HG02938 (cell line): Measurements from ENCODE around the gene CFI.

Experiments
- ATAC-seq: cut with Tn5 transposase; IDR thresholded peaks from one replicate; pipeline ENCODE4 v1.9.1; 2021; ENCODE audit warnings: mild to moderate bottlenecking, moderate library complexity; ENCODE audit not compliant: unreplicated experiment

The CFI gene

DNA sequence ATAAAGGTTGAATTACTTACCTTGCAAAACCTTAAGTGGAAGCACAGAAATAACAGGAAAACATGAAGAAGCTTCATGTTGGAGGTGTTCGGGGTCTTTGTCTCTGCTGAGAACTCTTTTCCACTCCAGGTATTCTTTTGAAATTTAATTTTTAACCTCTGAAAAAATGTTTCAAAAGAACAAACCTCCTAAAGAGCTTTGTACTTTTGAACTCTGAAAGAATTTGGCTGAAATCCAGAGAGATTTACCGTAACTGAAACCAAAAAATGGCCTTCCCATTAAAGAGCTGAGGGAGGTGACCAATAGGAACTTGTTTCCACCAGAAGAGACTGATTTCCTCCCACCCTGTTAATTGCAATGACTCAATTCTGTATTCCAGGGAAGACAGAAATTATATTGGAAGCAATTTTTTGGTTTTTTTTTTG is at the start of gene CFI:
Gene CFI (minus strand): TSS at position 105 of the 425 bp plus-strand sequence. CDS start 28 bp downstream, at position 77.
- no peak for ATAC-seq

- no peak for ATAC-seq
Observed at GRCh38 chr4:109850601-109851000, 48.8 kb upstream of the CFI start.

DNA sequence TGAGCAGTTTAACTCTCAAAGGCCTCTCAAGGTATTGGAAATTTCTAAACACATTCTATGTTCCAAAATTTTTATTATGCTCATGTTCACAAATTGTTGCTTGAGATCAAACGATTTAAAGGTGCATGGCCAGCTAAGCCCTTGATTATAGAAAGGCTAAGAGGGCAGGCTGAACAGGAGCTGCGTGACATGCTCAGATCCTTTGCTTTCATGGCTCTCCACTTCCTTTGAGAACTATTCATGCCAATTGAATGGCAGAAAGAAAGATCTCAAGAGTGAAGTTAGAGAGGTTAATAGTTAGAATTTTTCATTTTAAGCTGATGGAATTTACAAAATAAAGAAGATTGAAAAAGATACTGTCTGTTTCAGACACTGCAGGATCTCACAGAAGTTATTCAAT is 46.7 kb upstream of the CFI start:
- no peak for ATAC-seq

DNA sequence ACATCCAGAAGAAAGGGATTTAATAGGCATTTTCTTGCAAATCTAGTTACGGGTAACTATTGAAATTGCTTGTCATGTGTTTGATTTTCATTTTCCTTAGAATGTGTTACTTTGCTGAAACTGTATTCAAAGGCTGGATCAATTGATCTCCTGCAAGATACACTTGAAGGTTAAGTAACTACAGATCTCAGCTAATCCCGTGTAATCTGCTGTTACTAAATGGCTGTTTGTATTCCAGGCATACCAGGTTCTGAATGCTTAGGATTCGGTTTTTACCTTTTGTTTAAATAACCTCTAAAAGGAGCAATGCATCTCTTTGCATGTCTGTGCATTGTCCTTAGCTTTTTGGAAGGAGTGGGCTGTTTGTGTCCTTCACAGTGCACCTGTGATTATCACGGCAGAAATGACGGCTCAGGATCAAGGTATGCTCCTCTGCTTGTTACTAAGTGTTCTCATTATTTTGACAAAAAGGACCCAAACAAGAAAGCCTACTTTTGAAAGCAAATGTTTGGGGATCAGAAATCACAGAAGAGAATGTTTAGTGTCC is 46.2 kb upstream of the CFI start, which contains the start of gene LRIT3:
Gene LRIT3 (plus strand): TSS at position 212 of the 547 bp plus-strand sequence. CDS start 95 bp downstream, at position 307.
- no peak for ATAC-seq

- ATAC-seq: no peak
Observed at GRCh38 chr4:109846395-109847098, 44.7 kb upstream of the CFI start.

DNA sequence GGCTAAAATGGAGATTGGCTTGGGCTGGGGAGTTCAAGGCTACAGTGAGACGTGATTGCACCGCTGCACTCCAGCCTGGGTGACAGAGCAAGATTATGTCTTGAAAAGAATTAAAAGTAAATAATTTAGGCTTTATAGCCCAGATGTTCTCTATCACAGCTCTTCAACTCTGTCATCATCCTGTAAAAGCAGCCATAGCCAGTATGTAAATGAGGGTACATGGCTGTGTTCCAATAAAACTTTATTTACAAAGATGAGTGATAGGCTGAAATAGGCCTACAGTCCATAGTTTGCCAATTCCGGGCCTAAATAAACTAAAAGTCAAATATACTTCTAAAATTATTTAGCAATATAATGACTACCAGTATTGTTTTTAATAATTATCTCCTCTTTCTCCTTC is 35.2 kb upstream of the CFI start:
- no peak for ATAC-seq

DNA sequence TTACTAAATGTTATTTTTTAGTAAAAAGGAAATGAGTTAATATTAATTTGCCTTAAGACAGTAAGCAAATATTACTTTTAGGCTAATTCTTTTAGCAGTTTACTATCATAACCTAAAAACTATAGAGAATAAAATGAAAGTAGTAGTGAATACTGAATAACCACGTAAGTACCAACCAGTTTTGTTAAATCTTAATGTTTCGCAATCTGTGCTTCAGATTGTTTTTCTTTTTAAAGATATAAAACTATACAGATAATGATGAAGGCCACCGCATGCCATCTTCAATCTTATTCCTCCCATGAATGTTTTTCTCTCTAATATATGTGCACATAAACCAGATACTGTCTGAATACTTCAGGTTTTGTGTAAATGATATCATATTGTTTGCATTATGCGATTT is 32.0 kb upstream of the CFI start:
- ATAC-seq: no peak

GRCh38 chr4:109827672-109828071 is 25.9 kb upstream of the CFI start, which contains the start of gene RRH:
RRH (plus strand) TSS chr4:109827972; CDS start chr4:109828028, 56 bp downstream.
- no peak for ATAC-seq

GRCh38 chr4:109826719-109827118 is 24.9 kb upstream of the CFI start:
- ATAC-seq: peak; percentile 73

DNA sequence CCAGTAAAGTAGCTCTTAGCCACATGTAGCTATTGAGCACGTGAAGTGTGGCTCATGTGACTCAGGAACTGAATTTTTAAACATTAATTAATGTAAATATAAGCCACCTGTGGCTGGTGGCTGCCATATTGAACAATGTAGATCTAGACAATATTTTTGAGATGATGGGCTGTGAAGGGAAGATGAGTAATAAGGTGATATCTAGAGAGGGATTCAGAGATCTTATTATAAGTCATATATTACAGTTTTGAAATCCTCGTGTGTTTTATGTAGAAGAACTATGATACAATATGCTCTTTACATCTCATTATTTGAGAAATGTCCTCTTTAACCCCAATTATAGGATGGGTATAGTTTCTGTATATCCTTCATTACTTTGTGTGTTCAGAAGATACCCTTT is 19.4 kb upstream of the CFI start:
- no peak for ATAC-seq

DNA sequence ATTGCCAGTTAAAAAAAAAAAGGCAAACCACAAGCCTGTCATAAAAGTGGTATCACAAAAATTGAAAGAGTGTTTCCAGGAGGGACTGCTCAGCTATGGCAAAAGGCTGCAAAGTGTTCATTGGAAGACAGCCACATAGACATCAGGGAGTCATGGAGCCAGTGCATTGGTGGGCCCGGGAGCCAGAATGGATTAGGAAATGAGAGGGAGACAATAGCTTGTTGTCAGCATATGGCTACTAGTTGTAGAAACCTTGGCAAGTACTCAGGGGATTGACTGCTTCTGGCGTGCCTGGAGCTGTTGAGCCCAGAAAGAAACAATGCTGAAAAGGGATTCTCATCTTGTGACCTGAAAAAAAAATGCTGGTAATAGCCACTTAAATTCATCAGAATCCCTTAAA is 18.8 kb upstream of the CFI start:
- no peak for ATAC-seq

DNA sequence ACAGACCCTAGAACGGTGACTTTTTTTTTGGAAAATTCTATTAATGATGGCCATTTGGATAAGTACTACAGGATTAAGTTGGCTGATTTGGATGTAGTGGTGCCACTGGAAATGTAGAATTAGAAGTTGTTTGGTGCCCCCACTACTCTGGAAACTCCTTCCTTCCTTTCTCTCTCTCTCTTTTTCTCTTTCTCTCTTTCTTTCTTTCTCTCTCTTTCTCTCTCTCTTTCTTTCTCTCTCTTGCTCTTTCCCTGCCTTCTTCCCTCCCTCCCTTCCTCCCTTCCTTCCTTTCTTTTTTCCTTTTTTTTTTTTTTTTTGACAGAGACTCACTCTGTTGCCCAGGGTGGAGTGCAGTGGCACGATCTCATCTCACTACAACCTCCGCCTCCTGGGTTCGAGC is 16.5 kb upstream of the CFI start:
- no peak for ATAC-seq

- no peak for ATAC-seq
Observed at GRCh38 chr4:109816894-109817293, 15.1 kb upstream of the CFI start.

- peak; percentile 4 for ATAC-seq
Observed at GRCh38 chr4:109816082-109816442, 14.3 kb upstream of the CFI start.

- ATAC-seq: peak; percentile 97
Observed at GRCh38 chr4:109815151-109816081, 13.6 kb upstream of the CFI start, which contains the start of gene GAR1. GAR1 (plus strand) TSS chr4:109815762; CDS start chr4:109816165, 403 bp downstream.

DNA sequence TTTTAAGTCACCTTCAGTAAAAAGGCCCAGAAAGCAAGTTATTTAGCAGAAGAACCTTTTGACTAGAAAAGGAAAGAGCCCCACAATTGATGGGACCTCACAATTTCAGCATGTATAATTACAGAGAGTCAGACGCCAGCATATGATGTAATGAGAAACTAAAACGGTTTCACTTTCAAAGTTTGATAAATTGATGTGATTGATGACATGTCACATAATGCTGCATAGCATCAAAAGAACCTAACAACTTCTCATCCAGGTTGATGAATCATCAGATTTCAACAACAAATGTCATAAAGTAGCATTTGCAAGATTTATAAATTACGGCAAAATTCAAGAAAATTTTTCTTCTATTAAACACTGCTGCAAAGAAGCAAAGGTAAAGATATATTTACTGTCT is 9.9 kb upstream of the CFI start:
- no peak for ATAC-seq

- ATAC-seq: no peak
Observed at GRCh38 chr4:109810552-109811387, 9.0 kb upstream of the CFI start.

DNA sequence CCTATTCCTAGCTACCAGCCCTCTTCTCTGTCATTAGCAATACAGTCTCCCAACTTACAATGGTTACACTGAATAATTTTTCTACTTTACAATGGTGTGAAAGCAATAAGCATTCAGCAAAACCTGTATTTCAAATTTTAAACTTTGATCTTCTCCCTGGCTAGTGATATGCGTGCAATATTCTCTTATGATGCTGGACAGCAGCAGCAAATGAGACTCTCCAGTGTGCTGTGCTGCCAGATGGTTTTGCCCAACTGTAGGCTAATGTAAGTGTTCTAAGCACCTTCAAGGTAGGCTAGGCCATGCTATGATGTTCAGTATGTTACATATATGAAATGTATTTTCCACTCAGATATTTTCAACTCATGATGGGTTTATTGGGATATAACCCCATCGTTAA is 7.9 kb upstream of the CFI start:
- no peak for ATAC-seq

DNA sequence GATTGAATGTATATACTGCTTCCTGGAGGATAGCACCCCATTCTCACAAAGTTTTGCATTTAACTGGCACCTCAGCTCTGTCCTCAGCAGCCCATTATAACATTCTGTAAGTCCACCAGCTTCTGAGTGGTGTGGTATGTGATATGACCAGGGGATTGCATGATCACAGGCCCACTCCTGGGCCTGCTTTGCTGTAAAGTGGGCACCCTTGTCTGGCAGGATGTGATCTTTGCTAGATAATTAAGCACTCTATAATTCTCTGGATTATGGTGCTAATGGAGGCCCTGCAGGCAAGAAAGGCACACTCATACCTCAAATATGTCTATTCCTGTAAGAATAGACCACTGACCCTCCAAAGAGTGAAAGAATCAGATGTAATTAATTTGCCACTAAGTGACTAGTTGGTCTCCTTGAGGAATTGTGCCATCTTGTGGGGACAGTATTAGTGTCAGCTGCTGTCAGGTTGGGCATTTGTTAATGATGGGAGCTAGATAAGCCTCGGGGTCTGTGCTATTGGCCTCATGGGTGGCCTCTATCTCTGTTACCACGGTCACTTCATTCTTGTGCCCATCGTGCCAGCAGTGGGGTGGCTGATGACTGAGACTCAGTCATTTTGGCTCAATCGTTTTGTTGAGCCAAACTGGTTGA is 2.2 kb upstream of the CFI start:
- ATAC-seq: no peak
